Embryonic facial prominence (tissue), 1 donor: ENCODE measurements around the gene OVOL3.

Experiments used
- DNase-seq: peaks from one replicate; pipeline ENCODE4 v3.0.0-alpha.2; 2016; ENCODE audit errors: extremely low spot score

OVOL3 gene

DNA sequence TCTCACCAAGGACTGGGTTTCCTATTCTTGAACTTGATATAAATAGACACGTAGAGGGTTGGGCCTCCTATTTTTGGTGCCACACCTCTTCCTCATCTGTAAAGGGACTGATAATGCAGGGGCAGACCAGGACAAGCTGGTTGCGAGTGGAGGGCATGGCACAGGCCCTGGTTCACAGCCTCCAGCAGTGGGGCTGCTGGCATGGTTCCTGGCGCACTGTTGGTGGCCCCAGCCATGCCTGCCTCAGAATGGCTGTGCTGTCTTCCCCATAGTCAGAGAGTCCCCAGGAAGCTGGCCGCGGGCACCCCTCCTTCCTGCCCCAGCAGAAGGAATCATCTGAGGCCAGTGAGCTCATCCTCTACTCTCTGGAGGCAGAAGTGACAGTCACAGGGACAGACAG, 10.5 kb upstream of the OVOL3 start:
- no peak for DNase-seq

DNA sequence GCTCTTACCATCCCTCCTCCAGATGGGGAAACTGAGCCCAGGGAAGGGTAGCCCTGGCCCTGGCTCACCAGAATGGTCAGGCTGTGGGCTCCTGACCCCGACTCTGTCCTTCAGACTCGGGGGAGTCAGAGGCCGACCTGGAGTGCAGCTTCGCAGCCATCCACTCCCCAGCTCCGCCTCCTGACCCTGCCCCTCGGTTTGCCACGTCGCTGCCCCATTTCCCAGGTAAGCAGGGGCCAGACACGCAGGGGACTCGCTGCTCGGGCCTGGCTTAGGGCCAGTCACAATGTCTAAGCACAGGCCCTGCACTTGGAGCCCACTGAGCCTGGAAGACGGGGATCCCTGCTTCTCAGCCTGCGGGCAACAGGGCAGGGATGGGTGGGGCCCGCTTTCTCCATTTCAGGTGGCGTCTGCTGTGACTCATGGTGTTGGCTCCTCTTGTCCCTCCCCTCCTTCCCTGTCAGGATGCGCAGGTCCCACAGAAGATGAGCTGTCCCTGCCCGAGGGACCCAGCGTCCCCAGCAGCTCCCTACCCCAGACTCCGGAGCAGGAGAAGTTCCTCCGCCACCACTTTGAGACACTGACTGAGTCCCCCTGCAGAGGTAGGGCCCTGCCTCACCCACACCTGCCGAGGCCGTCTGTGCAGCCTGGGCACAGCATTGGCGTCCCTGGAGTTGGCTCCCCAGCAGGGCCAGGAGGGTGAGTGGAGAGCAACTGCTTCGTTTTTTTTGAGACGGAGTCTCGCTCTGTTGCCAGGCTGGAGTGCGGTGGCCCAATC, 9.2 kb upstream of the OVOL3 start:
- DNase-seq, result no peak

DNA sequence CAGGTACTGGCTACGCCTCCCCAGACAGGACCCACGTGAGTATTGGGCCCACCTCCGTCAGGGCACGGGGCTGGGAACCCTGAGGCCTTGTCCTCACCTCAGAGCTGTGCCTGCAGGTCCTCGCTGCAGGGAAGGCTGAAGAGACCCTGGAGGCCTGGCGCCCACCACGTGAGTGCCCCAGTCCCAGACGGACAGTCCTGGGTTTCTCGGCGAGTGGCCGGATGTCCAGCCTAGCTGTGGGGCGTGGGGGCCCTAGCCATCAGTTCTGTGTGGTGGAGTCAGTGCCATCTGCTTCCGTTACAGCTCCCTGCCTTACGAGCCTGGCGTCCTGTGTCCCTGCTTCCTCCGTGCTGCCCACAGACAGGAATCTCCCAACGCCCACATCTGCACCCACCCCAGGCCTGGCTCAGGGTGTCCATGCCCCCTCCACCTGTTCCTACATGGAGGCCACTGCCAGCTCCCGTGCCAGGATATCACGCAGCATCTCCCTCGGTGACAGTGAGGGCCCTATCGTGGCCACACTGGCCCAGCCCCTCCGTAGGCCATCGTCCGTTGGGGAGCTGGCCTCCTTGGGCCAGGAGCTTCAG, 7.8 kb upstream of the OVOL3 start:
- no peak for DNase-seq

DNA sequence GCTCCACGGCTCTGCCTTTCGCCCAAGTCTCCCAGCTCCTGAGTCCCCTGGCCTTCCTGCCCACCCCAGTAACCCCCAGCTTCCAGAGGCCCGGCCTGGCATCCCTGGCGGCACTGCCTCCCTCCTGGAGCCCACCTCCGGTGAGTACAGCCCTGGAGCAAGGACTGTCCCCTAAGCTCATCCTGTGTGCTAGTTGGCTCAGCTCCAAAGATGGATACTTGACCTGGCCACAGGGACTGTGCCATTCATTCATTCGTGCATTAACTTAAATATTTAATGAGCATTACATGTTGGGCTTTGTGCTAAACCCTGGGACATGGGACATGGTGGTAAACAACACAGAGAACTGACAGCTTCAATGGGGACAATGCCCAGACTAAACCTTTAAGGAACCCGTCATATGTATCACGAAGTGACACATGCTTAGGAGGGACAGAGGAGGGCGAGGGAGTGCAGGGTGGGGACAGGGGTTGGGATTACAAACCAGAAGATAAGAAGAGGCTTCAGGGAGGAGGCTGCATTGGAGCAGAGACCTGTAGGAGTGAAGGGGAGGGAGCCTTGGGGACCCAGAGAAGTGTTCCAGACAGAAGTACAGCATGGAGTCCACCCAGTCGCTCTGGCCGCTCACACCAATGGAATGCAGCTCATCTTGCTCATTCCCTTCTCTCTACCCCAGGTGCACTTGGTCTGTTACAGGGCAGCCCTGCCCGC, 6.9 kb upstream of the OVOL3 start:
- DNase-seq, result no peak

DNA sequence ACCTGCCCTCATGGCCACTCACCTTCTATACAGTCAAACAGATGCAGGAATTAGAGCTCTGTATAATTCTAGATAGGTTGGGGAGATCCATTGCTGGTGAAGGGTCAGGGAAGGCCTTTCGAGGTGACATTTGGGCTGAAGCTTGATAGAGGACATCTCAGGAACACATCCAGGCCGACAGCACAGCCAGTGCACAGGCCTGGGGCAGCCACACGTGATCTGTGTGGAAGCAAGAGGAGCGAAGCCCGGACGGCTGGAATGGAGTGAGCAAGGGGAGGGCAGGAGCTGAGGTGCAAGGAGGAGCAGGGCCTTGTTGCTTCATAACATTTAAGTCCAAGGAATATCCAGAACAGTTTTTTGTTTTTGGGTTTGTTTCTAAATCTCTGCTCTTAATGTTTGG, 4.5 kb upstream of the OVOL3 start:
- DNase-seq, result no peak

DNA sequence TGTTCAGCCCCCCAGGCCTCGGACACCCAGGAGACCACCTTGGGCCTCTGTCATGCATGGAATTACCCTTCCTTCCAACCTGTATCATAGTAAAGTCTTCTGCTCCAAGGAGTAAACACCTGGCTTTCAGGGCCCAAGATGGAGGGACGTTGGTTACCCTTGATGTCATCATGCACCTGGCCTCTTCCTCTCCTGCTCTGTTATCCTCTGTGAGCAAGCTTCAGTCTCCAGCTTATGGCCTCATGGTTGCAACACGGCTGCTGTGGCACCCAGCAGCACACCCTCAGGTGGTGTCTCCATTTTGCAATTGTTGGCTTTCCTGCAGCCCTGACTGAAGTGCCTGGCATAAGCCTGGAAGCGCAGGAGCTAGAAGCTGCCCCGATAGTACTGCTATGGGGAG, 4.0 kb upstream of the OVOL3 start:
- DNase-seq, result no peak

DNA sequence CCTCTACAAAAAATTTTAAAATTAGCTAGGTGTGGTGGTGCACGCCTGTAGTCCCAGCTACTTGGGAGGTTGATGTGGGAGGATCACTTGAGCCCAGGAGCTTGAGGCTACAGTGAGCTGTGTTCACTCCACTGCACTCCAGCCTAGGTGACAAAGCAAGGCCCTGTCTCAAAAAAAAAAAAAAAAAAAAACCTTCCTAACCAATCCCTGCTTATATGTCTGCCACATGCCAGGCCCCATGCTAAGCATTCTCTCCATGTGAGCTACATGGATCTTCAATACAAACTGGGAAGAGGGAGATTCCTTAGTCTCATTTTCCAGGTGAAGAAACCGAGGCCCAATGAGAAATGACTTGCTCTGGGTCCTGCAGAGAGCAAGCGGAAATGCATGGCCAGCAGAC, 2.3 kb upstream of the OVOL3 start:
- no peak for DNase-seq

DNA sequence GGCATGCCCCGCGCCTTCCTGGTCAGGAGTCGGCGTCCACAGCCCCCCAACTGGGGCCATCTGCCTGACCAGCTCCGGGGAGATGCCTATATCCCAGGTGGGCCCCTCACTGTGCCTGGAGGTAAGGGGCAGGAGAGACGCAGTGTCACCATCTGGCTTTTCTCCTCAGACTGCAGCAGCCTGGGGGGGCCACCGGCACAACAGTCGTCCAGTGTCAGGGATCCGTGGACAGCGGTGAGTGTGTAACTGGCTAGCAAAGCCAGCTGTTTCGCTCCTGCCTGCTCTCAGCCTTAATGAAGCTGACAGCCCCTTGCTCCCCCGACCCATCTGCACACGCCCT, 227 bp downstream of the OVOL3 start:
- DNase-seq, result no peak

DNA sequence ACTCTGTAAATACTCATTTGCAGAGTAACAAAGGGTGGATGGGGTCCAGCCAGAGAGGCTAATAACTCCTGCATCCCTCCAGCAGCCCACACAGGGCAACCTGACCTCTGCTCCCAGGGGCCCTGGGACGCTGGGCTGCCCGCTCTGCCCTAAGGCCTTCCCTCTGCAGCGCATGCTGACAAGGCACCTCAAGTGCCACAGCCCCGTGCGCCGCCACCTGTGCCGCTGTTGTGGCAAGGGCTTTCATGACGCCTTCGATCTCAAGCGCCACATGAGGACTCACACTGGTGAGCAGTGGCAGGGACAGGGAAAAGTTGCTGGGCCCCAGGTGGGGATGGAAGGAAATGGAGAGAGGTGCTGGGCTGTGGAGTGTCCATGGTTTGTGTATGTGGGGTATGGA, 1.7 kb downstream of the OVOL3 start:
- DNase-seq, result no peak

DNA sequence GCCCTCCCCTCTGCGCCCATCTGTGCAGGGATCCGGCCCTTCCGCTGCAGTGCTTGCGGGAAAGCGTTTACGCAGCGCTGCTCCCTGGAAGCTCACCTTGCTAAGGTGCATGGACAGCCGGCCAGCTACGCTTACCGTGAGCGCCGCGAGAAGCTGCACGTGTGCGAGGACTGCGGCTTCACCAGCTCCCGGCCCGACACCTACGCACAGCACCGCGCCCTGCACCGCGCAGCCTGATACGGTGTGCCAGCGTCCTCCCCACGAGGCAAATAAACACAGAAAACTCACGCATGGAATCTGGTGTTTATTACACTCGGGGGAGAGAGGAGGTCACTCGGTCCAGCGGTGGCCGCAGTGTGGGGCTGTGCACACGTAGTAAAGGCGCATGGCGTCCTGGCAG, 2.5 kb downstream of the OVOL3 start:
- DNase-seq, result no peak

DNA sequence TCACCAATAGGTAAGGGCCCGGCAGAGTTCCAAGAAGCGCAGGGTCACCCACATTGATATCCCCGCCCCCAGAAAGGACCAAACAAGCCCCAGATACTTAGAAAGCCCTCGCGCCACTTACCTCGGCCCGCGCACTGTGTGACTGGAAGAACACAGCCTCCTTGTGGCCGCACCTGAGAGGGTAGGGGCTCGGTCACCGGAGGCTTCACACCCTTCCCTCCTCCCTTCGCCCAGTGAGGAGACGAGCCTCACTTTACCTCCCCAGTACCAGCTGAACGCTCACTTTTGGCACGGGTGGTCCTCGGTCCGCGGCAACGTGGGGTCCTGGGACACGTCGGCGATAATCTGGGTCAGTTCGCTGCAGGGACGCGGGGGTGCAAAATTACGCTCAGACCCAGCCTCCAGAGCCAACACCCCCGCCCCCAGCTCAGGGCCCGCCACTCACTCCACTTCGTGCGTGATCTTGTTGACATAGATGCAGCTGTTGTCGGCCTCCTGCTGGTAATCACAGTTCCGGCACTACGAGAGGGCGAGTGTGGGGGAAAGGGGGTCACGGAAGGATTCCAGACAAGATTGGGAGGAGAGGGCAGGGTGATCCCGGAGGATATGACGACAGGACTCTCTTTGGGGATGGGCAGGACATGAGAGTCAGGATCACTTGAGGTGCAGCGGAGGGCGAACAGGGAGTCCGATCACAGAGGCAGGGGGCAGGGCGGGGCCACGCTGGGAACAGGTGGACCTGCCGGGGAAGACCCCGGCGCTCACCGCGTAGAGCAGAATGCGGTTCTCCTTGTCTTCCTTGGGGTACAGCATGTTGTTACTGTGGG, 3.2 kb downstream of the OVOL3 start:
- no peak for DNase-seq

DNA sequence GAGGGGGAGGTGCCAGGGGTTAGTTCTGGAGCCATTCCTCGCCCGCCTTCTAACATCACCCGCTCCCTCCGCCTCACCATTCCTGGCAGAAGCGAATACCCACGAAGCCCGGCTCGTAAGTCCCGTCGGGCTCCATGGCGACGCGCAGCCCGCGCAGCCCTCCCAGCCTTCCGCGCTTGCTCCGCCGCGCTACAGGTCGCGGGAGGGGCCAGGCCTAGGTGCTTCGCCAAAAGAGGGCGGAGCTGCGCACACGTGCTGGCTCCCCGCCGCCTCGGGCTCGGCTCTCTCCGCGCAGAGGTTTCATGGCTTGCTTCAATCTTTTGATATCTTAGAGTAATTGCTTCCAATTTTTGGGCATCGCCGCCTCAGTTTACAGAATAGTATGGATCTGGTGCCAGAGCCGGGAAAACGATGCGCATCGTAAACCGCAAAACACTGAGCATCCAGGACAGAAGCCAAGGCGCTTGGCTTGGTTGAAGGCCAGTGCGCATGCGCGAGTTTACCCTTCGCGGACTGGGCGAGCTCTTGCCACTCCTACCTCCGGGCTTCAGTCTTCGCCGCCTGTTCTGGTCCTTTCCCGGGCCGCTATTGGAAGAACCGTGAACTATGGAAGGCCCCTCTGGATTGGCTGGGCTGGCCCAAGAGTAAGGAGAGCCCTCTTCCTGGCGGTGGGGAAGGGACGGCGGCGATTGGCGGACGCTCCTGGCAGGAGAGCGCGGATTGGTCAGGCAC, 3.9 kb downstream of the OVOL3 start, which contains the start of gene POLR2I:
Gene POLR2I (minus strand): TSS at position 155 of the 732 bp plus-strand sequence. CDS start 19 bp downstream, at position 136.
- peak; percentile 99 for DNase-seq

DNA sequence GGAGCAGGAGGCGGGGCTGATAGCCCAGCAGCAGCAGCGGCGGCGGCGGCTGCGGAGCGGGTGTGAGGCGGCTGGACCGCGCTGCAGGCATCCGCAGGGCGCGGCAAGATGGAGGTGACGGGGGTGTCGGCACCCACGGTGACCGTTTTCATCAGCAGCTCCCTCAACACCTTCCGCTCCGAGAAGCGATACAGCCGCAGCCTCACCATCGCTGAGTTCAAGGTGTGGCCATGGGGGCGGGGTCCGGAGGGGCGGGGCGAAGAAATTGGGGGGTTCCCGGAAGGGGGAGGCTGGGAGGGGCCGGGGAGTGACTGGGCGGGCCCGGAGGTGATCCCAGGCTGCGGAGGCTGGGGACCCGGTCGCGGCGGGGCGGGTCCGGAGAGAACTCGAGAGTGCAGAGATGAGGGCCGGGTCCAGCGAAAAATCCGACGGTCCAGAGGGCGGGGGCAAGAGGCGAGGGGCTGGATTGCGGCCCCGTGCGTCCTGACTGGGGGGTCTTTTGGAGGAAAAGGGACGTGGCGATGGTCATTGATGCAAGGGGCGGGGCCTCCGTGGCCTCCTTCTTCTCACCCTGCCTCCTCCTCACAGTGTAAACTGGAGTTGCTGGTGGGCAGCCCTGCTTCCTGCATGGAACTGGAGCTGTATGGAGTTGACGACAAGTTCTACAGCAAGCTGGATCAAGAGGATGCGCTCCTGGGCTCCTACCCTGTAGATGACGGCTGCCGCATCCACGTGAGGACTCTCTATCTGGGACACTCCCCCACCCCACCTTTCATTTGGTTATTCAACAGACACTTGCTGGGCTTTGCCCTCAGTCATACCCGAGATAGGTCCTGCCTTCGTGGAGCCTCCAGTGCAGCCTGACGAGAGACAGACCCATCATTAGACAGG, 4.8 kb downstream of the OVOL3 start, which contains the start of gene TBCB:
Gene TBCB (plus strand): TSS at position 16 of the 891 bp plus-strand sequence. CDS start 93 bp downstream, at position 109.
- DNase-seq, result no peak

DNA sequence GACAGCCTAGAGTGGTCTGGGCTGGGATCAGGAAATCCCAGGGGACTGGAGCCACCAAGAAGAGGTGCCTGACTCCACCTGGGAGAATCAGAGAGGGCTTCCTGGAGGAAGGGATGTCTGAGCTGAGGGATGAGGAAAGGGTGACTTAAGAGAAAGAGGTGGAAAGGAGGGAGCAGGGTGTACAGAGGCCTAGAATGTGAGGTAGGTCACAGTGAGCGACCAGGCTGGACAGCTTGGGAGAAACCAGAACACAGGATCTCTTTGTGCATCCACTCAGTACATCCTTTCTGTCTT, 5.3 kb downstream of the OVOL3 start:
- DNase-seq, result no peak

DNA sequence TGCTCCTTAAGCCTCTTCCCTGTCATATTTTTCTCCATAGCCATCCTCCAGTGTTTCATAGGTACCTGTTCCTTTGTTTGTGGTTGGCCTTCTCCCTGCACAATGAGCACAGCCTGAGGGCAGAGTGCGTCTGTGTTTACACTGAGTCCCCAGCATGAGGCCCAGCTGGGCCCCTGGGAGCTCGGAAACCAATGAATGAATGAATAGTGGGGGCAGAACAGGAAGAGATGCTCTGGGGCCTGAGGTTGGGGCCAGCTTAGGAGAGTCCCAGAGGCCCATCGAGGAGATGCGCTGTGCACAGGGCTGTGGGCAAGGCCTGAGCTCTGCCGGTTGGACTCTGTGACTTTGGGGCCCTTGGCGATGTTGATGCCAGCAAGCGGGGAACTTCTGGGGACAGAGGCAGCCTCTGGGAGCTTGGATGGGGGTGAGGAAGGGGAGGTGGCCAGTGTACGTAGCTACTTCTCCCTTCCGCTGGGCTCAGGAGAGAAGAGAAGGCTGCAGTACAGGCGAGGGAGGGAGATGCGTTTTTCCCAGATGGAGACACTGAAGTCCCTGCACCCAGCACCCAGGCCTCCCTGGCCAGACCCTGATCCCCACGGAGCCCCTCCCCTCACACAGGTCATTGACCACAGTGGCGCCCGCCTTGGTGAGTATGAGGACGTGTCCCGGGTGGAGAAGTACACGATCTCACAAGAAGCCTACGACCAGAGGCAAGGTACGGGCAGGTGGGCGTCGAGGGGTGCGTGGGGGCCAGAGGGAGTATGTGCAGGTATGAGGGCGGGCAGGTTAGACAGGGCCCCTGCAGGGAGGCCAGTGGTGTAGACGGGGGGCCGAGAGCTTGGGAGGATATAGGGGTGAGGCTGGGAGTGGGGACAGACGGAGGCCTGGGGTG, 9.4 kb downstream of the OVOL3 start:
- no peak for DNase-seq

DNA sequence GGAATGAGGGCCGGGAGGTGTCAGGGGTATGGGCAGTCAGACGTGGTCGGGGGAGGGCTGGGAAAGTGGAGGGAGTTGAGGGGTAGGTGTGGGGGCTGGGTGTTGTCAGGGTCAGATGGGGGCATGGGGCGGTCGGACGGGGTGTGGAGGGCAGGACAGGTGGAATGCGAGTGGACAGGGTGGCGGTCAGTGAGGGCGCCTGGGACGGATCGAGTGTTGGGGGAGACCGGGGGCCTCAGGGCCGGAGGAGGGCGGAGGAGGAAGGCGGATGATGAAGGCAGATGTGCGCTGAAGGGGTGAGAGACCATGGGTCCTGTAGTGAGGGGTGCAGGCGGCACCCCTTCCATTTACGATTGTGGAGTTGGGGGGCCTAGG, 10.0 kb downstream of the OVOL3 start:
- DNase-seq, result no peak

DNA sequence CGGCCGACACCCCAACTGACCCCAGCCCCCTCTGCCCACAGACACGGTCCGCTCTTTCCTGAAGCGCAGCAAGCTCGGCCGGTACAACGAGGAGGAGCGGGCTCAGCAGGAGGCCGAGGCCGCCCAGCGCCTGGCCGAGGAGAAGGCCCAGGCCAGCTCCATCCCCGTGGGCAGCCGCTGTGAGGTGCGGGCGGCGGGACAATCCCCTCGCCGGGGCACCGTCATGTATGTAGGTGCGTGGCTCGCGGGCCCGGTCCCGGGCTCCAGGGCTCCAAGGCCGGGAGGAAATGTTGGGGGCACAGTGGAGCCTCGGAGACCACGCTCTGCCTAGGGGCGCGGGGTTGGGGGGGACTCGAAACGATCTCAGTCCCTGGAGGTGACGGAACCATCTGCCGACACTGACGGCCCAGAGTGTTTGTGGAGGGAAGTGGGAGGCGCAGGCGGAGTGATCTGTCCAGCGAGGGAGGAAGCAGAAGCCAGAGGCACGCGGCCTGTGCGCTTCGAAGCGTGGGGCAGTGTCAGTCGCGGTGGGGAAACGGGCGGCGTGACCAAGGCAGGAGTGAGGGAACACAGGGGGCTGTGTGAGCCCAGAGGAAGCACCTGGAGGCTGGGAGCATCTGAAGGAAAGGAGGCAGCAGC, 10.7 kb downstream of the OVOL3 start:
- no peak for DNase-seq

DNA sequence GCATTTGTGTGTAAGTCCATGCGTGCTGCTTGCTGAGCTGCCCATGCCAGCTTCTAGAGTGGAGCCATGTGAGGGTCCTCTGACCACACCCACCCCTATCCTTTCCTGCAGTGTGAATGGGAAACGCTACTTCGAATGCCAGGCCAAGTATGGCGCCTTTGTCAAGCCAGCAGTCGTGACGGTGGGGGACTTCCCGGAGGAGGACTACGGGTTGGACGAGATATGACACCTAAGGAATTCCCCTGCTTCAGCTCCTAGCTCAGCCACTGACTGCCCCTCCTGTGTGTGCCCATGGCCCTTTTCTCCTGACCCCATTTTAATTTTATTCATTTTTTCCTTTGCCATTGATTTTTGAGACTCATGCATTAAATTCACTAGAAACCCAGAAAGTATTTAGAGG, 14.6 kb downstream of the OVOL3 start:
- DNase-seq, result no peak

DNA sequence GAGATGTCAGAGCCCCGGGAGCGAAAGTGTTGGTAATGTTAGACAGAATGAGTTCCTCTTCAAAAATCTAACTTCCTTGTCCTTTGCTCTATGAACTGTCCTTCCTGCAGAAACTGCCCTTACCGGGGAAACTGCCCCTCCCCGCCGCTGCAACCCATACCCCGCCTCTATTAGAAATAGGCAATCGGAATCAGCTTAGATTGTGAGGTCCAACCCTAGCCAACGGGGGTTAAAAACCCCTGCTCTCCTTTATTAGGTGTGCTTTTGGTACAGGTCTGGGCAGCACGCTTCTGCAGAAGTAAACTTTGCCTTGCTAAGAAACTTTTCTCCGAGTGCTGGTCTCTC, 17.4 kb downstream of the OVOL3 start:
- no peak for DNase-seq
